ENCODE results near the gene IRX4.

Gene IRX4

GRCh38 chr5:1867815-1868143, 14.9 kb downstream of the IRX4 start:
- CTCF ChIA-PET, result no interaction called here
- DNase-seq (ENCODE audit: extremely low spot score), result no peak
- POLR2A ChIA-PET, result no interaction called here
- TF ChIP-seq BHLHE40 (IDR thresholded peaks at IDR 0.05; ENCODE audit: borderline replicate concordance) (no peak), LEF1 (IDR thresholded peaks at IDR 0.05; ENCODE audit: borderline replicate concordance) (no peak), ARNT (IDR thresholded peaks at IDR 0.05) (no peak), CTBP1 (IDR thresholded peaks at IDR 0.05; ENCODE audit: borderline replicate concordance) (no peak), L3MBTL2 (conservative IDR thresholded peaks at IDR 0.05) (no peak), ELF4 (IDR thresholded peaks at IDR 0.05) (no peak), PKNOX1 (IDR thresholded peaks at IDR 0.05) (no peak), SP1 (IDR thresholded peaks at IDR 0.05) (no peak), ZNF384 (IDR thresholded peaks at IDR 0.05) (no peak), FOXA1 (IDR thresholded peaks at IDR 0.05) (no peak), NFRKB (IDR thresholded peaks at IDR 0.05) (no peak), HDGF (IDR thresholded peaks at IDR 0.05; ENCODE audit: borderline replicate concordance) (no peak), SUZ12 (IDR thresholded peaks at IDR 0.05) (no peak), FOXK2 (IDR thresholded peaks at IDR 0.05) (no peak)

GRCh38 chr5:1867114-1867814, 15.5 kb downstream of the IRX4 start:
- no peak for TF ChIP-seq HDGF (IDR thresholded peaks at IDR 0.05; ENCODE audit: borderline replicate concordance)
- no peak for TF ChIP-seq LEF1 (IDR thresholded peaks at IDR 0.05; ENCODE audit: borderline replicate concordance)
- no peak for TF ChIP-seq CTBP1 (IDR thresholded peaks at IDR 0.05; ENCODE audit: borderline replicate concordance)
- no peak for TF ChIP-seq FOXK2 (IDR thresholded peaks at IDR 0.05)
- no peak for TF ChIP-seq TARDBP (IDR thresholded peaks at IDR 0.05)
- no peak for TF ChIP-seq ZNF384 (IDR thresholded peaks at IDR 0.05)
- TF ChIP-seq L3MBTL2 (conservative IDR thresholded peaks at IDR 0.05), result no peak
- no peak for TF ChIP-seq NFRKB (IDR thresholded peaks at IDR 0.05)
- no peak for TF ChIP-seq BHLHE40 (IDR thresholded peaks at IDR 0.05; ENCODE audit: borderline replicate concordance)
- TF ChIP-seq FOXM1 (IDR thresholded peaks at IDR 0.05; ENCODE audit: borderline replicate concordance), result no peak
- TF ChIP-seq SUZ12 (IDR thresholded peaks at IDR 0.05), result no peak
- TF ChIP-seq PKNOX1 (IDR thresholded peaks at IDR 0.05), result no peak
- no peak for TF ChIP-seq FOXA1 (IDR thresholded peaks at IDR 0.05)
- TF ChIP-seq ELF4 (IDR thresholded peaks at IDR 0.05), result no peak
- TF ChIP-seq SP1 (IDR thresholded peaks at IDR 0.05), result no peak
- no peak for DNase-seq (ENCODE audit: extremely low spot score)
- CTCF ChIA-PET, result no interaction called here
- POLR2A ChIA-PET, result no interaction called here

- no peak for DNase-seq (ENCODE audit: extremely low spot score)
Measured at GRCh38 chr5:1865948-1866347, 16.8 kb downstream of the IRX4 start.

GRCh38 chr5:1865486-1865885, 17.2 kb downstream of the IRX4 start:
- ChIA-PET CTCF (no interaction called here), POLR2A (interaction anchor here (0.8 kb wide), 1 partner anchor 65 kb away, joined by 3 read pairs; no protein-coding TSS in a partner anchor)
- no peak for DNase-seq (ENCODE audit: extremely low spot score)
- TF ChIP-seq FOXK2 (IDR thresholded peaks at IDR 0.05) (no peak), FOXM1 (IDR thresholded peaks at IDR 0.05; ENCODE audit: borderline replicate concordance) (no peak), FOXA1 (IDR thresholded peaks at IDR 0.05) (no peak), NFRKB (IDR thresholded peaks at IDR 0.05) (no peak), PKNOX1 (IDR thresholded peaks at IDR 0.05) (no peak)

More at GRCh38 chr5:1865948-1866347, 16.8 kb downstream of the IRX4 start:
- CTCF ChIA-PET, result no interaction called here
- POLR2A ChIA-PET, result interaction anchor here (0.8 kb wide), 1 partner anchor 65 kb away, joined by 3 read pairs; no protein-coding TSS in a partner anchor
- no peak for TF ChIP-seq ARNT (IDR thresholded peaks at IDR 0.05)
- no peak for TF ChIP-seq FOXK2 (IDR thresholded peaks at IDR 0.05)
- TF ChIP-seq BHLHE40 (IDR thresholded peaks at IDR 0.05; ENCODE audit: borderline replicate concordance), result no peak
- no peak for TF ChIP-seq HDGF (IDR thresholded peaks at IDR 0.05; ENCODE audit: borderline replicate concordance)
- no peak for TF ChIP-seq ELF4 (IDR thresholded peaks at IDR 0.05)

GRCh38 chr5:1864896-1865440, 17.8 kb downstream of the IRX4 start:
- ChIA-PET POLR2A (no interaction called here), CTCF (no interaction called here)
- no peak for DNase-seq (ENCODE audit: extremely low spot score)
- TF ChIP-seq HDGF (IDR thresholded peaks at IDR 0.05; ENCODE audit: borderline replicate concordance), result no peak
- TF ChIP-seq ELF4 (IDR thresholded peaks at IDR 0.05), result no peak
- no peak for TF ChIP-seq ZNF384 (IDR thresholded peaks at IDR 0.05)
- TF ChIP-seq PKNOX1 (IDR thresholded peaks at IDR 0.05), result no peak
- TF ChIP-seq LEF1 (IDR thresholded peaks at IDR 0.05; ENCODE audit: borderline replicate concordance), result no peak
- TF ChIP-seq BHLHE40 (IDR thresholded peaks at IDR 0.05; ENCODE audit: borderline replicate concordance), result no peak
- TF ChIP-seq TARDBP (IDR thresholded peaks at IDR 0.05), result no peak
- TF ChIP-seq NFRKB (IDR thresholded peaks at IDR 0.05), result no peak
- TF ChIP-seq CTBP1 (IDR thresholded peaks at IDR 0.05; ENCODE audit: borderline replicate concordance), result no peak

GRCh38 chr5:1860949-1861348, 21.8 kb downstream of the IRX4 start:
- ChIA-PET CTCF (no interaction called here), POLR2A (interaction anchor here (1.2 kb wide), 1 partner anchor 60 kb away, joined by 3 read pairs; the partner anchor contains the start of gene NDUFS6)
- DNase-seq (ENCODE audit: extremely low spot score), result no peak
- TF ChIP-seq ZNF384 (IDR thresholded peaks at IDR 0.05) (no peak), TARDBP (IDR thresholded peaks at IDR 0.05) (no peak), FOXK2 (IDR thresholded peaks at IDR 0.05) (no peak), FOXM1 (IDR thresholded peaks at IDR 0.05; ENCODE audit: borderline replicate concordance) (no peak), ELF4 (IDR thresholded peaks at IDR 0.05) (no peak), LEF1 (IDR thresholded peaks at IDR 0.05; ENCODE audit: borderline replicate concordance) (no peak), FOXA1 (IDR thresholded peaks at IDR 0.05) (no peak), PKNOX1 (IDR thresholded peaks at IDR 0.05) (no peak), SUZ12 (IDR thresholded peaks at IDR 0.05) (no peak), HDGF (IDR thresholded peaks at IDR 0.05; ENCODE audit: borderline replicate concordance) (no peak), ARNT (IDR thresholded peaks at IDR 0.05) (no peak), CTBP1 (IDR thresholded peaks at IDR 0.05; ENCODE audit: borderline replicate concordance) (no peak), L3MBTL2 (conservative IDR thresholded peaks at IDR 0.05) (no peak), BHLHE40 (IDR thresholded peaks at IDR 0.05; ENCODE audit: borderline replicate concordance) (no peak), NFRKB (IDR thresholded peaks at IDR 0.05) (no peak)
